NCI-H345 treated with DMSO at 0.1 percent for 48 hours (cell line): ENCODE results near the gene LRRC42.
"Not testable (repeated sequence)": the region's sequence is repeated elsewhere in the genome, so short reads cannot be mapped to it uniquely, and the experiment has no call there.

Source experiments
- DNase-seq: peaks from one replicate; lab custom pipeline; 2025; ENCODE audit not compliant: unreplicated experiment; lab: John Stamatoyannopoulos, UW

The LRRC42 gene

DNA sequence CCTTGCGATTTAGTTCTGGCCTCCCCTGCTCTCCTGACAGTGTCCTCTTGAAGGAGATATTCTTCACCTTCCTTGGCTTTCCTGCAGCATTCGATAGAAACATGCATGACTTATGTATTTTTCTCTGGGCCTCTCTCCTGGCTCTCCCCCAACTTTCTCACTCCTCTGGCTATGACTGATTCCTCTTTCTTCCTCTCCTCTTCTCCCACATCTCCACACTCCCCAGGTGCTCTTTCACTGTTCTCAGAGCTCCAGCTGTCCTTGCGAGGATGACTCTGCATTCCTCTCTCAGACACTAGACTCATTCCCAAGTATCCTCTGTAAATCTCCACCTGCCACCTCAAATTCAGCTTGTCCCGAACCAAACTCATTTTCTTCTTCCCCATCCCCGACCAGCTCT is 18.0 kb downstream of the LRRC42 start:
- no peak for DNase-seq

DNA sequence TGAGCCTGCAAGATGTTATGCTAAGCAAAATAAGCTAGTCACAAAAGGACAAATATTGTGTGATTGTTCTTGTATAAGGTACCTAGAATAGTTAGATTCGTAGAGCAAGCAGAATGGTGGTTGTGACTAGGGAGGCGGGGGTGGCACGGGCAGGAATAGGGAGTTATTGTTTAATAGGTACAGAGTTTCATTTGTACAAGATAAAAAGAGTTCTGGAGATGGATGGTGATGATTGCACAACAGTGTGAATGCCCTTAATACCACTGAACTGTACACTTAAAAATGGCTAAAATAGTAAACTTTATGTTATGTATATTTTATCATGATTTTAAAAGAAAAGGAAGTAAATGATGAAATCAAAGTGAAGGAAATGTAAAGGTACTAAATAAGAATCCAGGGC is 20.6 kb downstream of the LRRC42 start:
- no peak for DNase-seq

GRCh38 chr1:53967409-53968124 is 21.4 kb downstream of the LRRC42 start:
- no peak for DNase-seq

DNA sequence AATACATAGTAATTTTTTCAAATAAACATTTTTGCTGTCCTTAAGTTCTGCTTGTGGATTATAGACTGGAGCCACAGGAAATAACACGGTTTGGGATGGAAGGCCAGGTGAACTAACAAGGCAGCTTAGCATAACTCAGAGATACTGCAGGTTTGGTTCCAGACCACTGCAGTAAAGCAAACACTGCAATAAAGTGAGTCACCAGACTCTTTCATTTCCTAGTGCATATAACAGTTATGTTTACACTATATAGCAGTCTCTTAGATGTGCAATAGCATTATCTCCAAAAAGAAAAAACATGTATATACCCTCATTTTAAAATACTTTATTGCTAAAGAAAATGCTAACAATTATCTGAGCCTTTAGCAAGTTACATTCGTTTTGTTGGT is 22.0 kb downstream of the LRRC42 start:
- no peak for DNase-seq

DNA sequence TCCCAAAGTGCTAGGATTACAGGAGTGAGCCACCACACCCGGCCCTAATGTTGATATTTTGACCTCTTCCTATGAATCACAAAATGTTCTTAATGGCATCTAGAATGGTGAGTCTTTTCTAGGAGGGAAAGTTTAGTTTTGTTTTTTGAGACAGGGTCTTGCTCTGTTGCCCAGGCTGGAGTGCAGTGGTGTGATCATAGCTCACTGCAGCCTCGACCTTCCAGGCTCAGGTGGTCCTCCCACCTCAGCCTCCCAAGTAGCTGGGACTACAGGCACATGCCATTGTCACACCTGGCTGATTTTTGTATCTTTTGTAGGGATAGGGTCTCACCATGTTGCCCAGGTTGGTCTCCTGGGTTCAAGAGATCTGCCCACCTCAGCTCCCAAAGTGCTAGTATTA is 23.2 kb downstream of the LRRC42 start:
- not testable (repeated sequence) for DNase-seq

- DNase-seq: no peak
Observed at GRCh38 chr1:53971718-53972117, 25.6 kb downstream of the LRRC42 start.

DNA sequence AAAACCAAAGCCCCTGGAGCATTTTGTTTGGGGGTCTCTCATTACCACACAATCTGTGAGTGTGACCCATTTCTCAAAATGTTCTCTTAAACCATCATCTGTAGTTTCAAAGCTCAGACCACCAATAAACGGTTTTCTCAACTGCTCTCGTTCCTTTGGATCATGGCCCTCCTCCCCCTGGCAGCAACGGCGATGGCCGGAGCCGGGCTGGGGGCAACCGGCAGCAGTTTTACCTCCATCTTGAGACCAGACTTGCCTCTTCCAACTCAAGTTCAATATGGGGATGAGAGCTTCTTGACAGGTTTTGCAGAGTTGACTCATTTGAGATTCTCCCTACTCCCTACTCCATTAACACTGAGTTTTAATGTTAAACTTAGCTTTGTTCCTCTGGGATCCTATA is 29.7 kb downstream of the LRRC42 start:
- no peak for DNase-seq

- no peak for DNase-seq
Observed at GRCh38 chr1:53979712-53980450, 33.7 kb downstream of the LRRC42 start.

DNA sequence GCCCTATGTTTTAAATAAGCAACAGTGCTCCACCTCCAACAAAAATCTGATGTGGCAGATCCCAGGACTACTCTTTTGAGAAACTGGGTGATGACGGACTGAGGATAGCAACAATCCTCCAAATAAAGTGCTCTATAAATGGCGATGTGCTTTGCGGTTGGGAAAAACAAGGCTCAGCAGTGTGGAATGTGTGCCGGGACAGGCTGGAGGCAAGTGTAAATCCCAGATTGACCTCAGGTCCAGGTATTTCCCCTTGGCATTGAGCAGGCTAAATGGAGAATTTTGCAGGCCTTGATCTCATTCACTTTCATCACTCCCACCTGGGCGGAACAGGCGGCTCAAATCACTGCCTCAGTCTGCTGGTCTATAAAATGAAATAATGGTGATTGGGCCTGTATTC is 35.1 kb downstream of the LRRC42 start:
- DNase-seq: no peak

DNA sequence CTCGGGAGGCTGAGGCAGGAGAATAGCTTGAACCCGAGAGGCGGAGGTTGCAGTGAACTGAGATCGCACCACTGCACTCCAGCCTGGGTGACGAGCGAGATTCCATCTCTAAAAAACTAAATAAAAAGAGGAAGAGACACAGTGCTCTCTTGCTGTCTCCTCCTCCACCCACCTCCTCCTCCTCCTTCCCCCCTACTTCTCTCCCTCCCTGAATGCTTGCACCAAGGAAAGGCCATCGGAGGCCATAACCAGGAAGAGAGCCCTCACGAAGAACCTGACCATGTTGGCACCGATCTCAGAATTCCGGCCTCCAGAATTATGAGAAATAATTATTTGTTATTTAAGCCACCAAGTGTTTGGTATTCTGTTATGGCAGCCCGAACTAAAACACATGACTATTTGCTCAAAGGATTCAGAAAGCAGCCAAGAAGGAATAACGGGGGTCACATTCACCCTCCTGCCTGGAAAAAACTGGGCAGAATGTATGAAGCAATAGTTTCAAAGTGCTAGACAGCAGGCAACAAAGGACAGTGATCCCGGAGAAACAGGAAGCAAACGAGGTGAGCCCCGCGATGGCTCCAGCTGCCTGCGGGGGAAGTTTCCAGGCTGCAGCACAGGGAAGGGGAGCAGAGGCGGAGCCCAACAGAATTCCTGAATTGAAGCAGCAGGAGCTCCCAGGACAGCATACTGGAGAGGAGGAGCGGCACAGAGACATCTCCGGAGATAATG is 36.0 kb downstream of the LRRC42 start:
- no peak for DNase-seq

- no peak for DNase-seq
Observed at GRCh38 chr1:53982763-53983104, 36.6 kb downstream of the LRRC42 start.

GRCh38 chr1:53984726-53985125 is 38.6 kb downstream of the LRRC42 start:
- DNase-seq: no peak

DNA sequence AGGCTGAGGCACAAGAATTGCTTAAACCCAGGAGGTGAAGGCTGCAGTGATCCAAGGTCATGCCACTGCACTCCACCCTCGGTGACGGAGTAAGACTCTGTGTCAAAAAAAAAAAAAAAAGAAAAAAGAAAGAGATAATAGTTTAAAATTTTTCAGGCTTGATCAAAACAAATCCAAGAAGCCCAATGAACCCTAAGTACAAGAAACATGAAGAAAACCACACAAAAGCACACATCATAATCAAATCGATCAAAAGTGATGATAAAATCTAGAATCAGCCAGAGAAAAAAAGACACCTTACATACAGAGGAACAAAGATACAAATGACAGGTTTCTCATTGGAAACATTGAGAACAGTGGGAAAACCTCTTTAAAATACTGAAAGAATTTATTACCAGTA is 40.3 kb downstream of the LRRC42 start:
- no peak for DNase-seq

DNA sequence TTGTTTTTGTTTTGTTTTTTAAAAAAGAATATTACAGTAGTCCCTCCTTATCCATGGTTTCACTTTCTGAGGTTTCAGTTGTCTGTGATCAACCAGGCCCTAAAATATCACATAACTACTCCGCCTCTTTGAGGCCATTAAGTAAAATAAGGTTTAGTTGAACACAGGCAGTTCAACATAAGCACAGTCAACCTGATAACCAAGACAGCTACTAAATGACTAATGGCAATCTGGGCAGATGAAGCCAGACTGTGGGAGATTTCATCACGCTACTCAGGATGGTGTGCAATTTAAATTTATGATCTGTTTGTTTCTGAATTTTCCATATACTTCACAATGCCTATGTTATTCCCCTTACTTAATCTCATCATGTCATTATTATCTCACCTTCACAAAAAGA is 41.7 kb downstream of the LRRC42 start:
- DNase-seq: no peak

- no peak for DNase-seq
Observed at GRCh38 chr1:53992085-53992874, 46.1 kb downstream of the LRRC42 start.

GRCh38 chr1:53994516-53994915 is 48.4 kb downstream of the LRRC42 start:
- DNase-seq: not testable (repeated sequence)

- DNase-seq: no peak
Observed at GRCh38 chr1:53995683-53996082, 49.5 kb downstream of the LRRC42 start.

DNA sequence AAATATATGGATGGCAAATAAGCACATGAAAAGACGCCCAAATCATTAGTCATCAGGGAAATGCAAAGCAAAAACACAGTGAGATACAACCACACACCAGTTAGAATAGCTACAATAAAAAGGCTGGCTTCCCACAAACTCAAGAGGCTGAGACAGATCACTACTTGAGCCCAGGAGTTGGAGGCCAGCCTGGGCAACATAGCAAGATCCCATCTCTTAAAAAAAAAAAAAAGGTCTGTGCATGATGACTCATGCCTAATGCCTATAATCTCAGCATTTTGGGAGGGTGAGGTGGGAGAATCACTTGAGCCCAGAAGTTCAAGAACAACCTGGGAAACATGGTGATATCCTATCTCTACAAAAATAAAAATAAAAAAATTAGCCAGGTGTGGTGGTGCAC is 52.1 kb downstream of the LRRC42 start:
- no peak for DNase-seq

DNA sequence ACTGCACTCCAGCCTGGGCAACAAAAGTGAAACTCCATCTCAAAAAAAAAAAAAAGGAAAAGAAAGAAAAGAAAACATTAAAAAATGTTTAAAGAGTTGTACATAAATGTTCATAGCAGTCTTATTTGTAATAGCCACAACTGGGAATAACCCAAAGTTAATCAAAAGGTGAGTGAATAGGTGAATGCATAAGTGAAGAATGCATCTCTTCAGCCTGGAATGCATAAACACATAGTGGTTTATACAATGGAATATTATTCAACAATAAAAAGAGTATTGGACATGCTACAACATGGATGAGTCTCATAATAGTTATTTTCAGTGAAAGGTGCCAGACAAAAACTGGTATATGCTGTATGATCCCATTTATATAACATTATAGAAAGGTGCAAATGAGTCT is 53.8 kb downstream of the LRRC42 start:
- no peak for DNase-seq

- peak; percentile 18 for DNase-seq
Observed at GRCh38 chr1:54001591-54001990, 55.4 kb downstream of the LRRC42 start.

DNA sequence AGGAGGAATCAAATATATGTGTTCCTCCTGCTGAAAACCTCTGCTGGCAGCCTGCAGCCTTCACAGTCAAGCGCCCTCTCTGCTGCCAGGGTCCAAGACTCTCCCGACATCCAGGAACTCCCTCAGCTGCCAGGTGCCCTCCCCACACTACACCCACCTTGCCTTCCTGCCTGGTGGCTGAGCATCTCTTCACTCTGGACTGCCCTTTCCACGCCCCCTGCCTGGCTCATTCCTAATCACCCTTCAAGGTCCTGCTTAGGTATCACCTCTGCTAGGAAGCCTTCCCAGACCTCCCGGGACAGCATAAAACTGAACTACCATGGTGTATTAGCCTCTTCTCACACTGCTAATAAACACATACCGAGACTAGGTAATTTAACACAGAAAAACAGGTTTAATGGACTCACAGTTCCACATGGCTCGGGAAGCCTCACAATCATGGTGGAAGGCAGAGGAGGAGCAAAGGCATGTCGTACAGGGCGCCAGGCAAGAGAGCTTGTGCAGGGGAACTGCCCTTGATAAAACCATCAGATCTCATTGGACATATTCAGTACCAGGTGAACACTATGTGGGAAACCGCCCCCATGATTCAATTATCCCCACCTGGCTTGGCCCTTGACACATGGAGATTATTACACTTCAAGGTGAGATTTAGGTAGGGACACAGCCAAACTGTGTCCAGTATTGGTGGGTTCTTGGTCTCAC is 56.5 kb downstream of the LRRC42 start:
- no peak for DNase-seq
